Measurements from ENCODE around the gene SYCE1L.
"Not testable (repeated sequence)": the region's sequence is repeated elsewhere in the genome, so short reads cannot be mapped to it uniquely, and the experiment has no call there.

SYCE1L gene

GRCh38 chr16:77199211-77199610, at the start of gene SYCE1L:
SYCE1L (plus strand) TSS chr16:77199408; CDS start chr16:77199452, 44 bp downstream.
- no peak for DNase-seq

GRCh38 chr16:77157346-77158058, 41.7 kb upstream of the SYCE1L start:
- DNase-seq, result no peak

GRCh38 chr16:77158293-77158692, 40.9 kb upstream of the SYCE1L start:
- no peak for DNase-seq

GRCh38 chr16:77165006-77165405, 34.2 kb upstream of the SYCE1L start:
- DNase-seq, result no peak

GRCh38 chr16:77165536-77166236, 33.5 kb upstream of the SYCE1L start:
- DNase-seq, result not testable (repeated sequence)

- DNase-seq, result no peak
Observed at GRCh38 chr16:77166726-77167125, 32.5 kb upstream of the SYCE1L start.

GRCh38 chr16:77168901-77169300, 30.3 kb upstream of the SYCE1L start:
- no peak for DNase-seq

GRCh38 chr16:77169650-77170236, 29.5 kb upstream of the SYCE1L start:
- DNase-seq, result no peak

GRCh38 chr16:77170805-77171204, 28.4 kb upstream of the SYCE1L start:
- no peak for DNase-seq

GRCh38 chr16:77171745-77172635, 27.2 kb upstream of the SYCE1L start:
- no peak for DNase-seq

- no peak for DNase-seq
Observed at GRCh38 chr16:77172951-77173350, 26.3 kb upstream of the SYCE1L start.

- no peak for DNase-seq
Observed at GRCh38 chr16:77183137-77183536, 16.1 kb upstream of the SYCE1L start.

- DNase-seq, result not testable (repeated sequence)
Observed at GRCh38 chr16:77186298-77186697, 12.9 kb upstream of the SYCE1L start.

- no peak for DNase-seq
Observed at GRCh38 chr16:77190190-77190477, 9.1 kb upstream of the SYCE1L start.

- DNase-seq, result peak; percentile 94
Observed at GRCh38 chr16:77190478-77191258, 8.5 kb upstream of the SYCE1L start, which contains the start of gene MON1B. MON1B (plus strand) TSS chr16:77191190; CDS start chr16:77191486, 296 bp downstream.

- no peak for DNase-seq
Observed at GRCh38 chr16:77191259-77191969, 7.8 kb upstream of the SYCE1L start.

- DNase-seq, result no peak
Observed at GRCh38 chr16:77193377-77193776, 5.8 kb upstream of the SYCE1L start.

- DNase-seq, result no peak
Observed at GRCh38 chr16:77194295-77195231, 4.6 kb upstream of the SYCE1L start.

- no peak for DNase-seq
Observed at GRCh38 chr16:77195411-77195810, 3.8 kb upstream of the SYCE1L start.

GRCh38 chr16:77197747-77198146, 1.5 kb upstream of the SYCE1L start:
- DNase-seq, result no peak
